HG03097 (cell line): Measurements from ENCODE around the gene DOCK1.
"Not testable (repeated sequence)": the region's sequence is repeated elsewhere in the genome, so short reads cannot be mapped to it uniquely, and the experiment has no call there.

ENCODE experiments used
- ATAC-seq: cut with Tn5 transposase; IDR thresholded peaks from one replicate; pipeline ENCODE4 v1.9.1; 2021; ENCODE audit not compliant: unreplicated experiment, low FRiP score

The DOCK1 gene

DNA sequence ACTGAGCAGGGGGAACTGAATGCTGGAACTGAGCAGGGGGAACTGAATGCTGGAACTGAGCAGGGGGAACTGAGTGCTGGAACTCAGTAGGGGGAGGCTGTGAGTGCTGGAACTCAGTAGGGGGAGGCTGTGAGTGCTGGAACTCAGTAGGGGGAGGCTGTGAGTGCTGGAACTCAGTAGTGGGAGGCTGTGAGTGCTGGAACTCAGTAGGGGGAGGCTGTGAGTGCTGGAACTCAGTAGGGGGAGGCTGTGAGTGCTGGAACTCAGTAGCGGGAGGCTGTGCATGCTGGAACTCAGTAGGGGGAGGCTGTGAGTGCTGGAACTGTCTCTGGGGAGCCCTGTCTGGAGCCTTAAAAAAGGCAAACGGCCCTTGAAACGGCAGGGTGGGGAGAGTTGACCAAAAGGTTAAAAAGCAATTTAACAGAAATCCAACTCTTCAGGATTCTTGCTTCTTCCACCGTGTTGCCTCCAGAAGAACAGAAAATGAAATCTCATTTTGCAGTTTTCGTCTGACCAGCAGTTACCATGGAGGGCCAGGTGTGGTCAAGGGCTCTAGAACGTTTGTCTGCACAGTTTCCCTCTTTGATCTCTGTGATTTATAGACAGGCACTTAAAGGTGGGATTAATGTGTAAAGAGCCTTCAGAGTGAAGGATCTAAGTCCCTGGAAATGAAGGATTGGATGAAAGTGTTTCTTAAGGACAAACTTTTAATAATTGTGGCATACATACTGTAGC lies 19.1 kb downstream of the DOCK1 start:
- no peak for ATAC-seq

- ATAC-seq = no peak
Measured at GRCh38 chr10:126924915-126925300, 19.7 kb downstream of the DOCK1 start.

- ATAC-seq = no peak
Measured at GRCh38 chr10:126926568-126926967, 21.3 kb downstream of the DOCK1 start.

DNA sequence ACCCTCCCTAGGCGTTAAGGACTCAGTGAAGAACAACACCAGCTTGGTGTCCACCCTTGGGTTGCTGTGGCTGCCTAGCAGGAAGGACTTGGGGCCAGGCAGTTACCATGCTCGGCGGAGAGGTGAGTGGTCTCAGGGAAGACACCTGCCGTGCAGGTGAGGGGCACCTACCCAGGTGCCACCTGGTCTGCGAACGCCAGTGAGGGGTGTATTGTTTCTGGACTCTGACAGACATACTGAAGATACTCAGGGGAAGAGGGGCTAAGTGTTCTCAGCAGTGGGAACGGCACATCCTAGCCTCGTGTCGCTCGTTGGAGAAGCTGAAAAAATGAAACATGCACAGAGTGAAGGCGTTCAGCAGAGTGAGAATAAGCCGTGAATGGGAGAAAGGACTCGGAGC lies 22.6 kb downstream of the DOCK1 start:
- no peak for ATAC-seq

DNA sequence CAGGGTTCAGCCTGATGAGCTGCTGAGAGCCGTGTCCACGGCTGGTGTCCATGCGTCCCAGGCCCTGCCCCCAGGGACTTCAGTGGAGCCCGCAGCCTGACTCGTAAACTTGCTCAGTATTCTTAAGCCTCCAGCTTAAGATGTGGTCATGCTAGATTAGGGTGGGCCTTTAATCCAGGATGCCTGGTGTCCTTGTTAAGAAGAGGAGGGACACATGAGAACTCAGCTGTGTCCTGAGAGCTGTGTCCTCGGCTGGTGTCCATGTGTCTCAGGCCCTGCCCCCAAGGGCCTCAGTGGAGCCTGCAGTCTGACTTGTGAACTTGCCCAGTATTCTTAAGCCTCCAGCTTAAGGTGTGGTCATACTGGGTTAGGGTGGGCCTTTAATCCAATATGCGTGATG lies 23.0 kb downstream of the DOCK1 start:
- no peak for ATAC-seq

- ATAC-seq = no peak
Measured at GRCh38 chr10:126929391-126929790, 24.2 kb downstream of the DOCK1 start.

GRCh38 chr10:126930131-126930882 lies 25.1 kb downstream of the DOCK1 start:
- ATAC-seq = no peak

DNA sequence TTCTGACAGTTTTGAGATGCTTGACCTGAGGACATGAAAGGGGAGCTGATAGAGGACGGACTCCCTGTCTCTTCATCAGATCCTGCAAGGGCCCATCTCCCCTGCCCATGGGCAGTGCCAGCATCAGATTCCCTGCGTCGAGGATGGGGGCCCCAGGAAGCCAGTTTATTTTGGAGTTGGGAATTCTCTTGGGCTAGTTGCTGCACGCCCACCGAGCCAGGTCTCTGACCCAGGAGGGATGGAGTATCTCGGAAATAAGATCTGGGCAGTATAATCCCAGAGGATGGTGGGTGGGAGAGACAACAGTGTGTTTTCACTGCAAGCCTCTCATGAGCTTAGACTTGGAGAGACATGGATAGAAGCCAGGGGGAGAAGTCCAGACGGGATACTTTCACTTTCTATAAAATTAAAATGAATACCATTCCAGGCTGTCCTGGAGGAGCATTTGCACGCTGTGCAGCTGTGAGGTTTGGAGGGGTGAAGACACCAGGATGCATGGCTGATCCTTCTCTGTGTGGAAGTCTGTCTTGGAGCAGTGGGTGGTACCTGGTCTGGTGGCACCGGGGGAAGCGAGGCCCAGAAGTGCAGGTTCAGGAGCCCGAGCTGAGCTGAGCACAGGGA lies 25.8 kb downstream of the DOCK1 start:
- no peak for ATAC-seq

DNA sequence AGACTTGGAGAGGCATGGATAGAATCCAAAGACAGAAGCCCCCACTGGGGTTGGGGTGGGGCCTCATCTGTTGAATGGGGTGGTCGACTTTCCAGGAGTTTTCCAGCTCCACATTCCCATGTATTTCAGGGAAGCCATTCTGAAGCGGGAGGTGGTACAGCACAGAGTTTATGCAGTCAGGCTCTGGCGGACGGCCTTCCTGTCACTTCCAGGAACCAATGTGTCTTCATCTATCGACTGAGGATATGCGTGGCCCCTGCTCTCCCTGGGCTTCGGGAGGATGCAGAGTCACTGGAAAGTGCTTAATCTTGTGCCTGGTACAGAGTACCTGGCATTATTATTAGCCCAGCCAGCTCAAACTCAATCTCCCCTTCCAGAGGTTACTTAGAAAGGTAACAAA lies 26.3 kb downstream of the DOCK1 start:
- ATAC-seq = no peak

DNA sequence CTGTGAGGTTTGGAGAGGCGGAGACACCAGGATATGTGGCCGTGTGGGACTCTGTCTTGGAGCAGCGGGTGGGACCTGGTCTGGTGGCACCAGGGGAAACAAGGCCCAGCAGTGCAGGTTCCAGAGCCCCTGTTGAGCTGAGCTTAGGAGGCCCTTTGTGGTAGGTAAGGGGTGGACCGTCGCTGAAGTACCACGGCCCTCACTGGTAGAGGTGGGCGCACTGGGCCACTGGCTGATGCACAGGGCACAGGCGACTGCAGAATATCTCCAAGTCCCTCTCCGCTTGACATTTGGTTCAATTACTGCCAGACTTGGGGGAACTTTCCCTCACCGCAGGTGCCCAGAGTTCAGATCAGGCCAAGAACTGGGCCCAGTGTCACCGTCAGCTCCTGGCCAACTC lies 27.3 kb downstream of the DOCK1 start:
- no peak for ATAC-seq

DNA sequence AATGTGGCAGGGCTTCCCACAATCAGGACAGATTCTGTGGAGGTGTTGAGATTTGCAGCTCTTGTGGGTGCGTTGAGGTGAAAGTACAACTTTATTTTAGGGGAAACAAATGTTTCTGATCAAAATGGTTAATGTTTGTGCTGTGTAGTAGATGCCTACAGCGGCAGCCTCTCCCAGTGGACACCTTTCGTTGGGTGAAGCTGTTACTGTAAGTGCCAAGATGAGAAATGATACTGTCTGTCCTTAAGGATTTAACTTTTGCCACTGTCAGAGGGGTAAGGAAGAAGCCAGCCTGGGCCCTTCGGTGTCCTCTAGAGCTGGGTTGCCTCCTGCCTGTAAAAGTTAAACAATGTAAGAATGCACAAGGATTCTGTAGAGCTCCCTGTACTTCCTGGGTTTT lies 27.9 kb downstream of the DOCK1 start:
- no peak for ATAC-seq

- no peak for ATAC-seq
Measured at GRCh38 chr10:126935263-126935946, 30.2 kb downstream of the DOCK1 start.

GRCh38 chr10:126937026-126937425 lies 31.8 kb downstream of the DOCK1 start:
- ATAC-seq = no peak

- not testable (repeated sequence) for ATAC-seq
Measured at GRCh38 chr10:126938121-126938520, 32.9 kb downstream of the DOCK1 start.

- ATAC-seq = no peak
Measured at GRCh38 chr10:126939706-126940105, 34.5 kb downstream of the DOCK1 start.

GRCh38 chr10:126940670-126941310 lies 35.6 kb downstream of the DOCK1 start:
- ATAC-seq = no peak

DNA sequence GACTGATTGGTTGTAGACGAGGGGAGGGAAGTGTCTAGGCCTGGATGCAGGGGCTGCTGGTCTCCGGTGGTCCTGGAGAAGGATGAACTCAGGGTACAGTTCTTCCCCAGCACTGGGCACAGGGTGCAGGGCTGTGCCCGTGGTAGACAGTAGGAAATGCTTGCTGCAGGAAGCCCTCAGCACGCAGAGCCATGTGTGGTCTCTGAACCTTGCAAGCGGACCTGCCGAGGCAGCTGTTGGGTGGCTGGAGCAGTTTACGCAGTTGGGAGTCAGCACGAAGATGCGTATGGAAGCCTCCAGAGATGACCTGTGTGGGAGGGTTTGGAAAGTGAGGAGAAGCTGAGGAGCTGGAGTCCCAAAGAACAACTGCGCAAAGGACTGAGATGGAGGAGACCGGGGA lies 39.0 kb downstream of the DOCK1 start:
- no peak for ATAC-seq

DNA sequence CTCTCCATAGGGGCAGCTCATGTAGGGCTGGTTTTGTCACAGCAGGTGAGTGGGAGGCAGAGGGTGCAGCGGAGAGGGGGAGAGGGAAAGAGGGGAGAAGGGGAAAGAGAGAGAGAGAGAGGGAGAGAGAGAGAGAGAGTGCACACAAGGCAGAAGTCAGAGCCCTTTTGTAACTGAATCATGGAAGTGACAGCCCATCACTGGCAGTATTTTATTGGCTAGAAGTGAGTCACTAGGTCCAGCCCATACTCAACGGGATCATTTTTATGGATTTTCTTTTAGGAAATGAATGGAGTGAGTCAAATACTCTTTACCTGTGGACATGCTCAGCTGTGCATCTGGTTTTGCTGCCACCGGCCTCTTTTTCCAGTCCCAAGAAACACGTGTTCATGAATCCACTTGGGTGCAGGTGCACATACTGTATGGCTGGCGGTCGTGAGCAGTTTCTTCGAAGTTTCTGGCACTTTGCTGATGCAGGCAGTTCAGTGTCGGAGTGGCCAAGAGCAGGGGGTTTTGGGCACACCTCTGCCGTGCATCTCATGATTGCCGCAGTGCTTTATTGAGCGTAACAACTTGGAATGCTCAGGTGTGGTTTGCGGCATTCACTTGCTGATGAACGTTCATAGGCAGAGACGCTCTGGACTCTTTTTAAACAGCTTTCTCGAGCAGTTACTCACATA lies 40.3 kb downstream of the DOCK1 start:
- ATAC-seq = no peak

DNA sequence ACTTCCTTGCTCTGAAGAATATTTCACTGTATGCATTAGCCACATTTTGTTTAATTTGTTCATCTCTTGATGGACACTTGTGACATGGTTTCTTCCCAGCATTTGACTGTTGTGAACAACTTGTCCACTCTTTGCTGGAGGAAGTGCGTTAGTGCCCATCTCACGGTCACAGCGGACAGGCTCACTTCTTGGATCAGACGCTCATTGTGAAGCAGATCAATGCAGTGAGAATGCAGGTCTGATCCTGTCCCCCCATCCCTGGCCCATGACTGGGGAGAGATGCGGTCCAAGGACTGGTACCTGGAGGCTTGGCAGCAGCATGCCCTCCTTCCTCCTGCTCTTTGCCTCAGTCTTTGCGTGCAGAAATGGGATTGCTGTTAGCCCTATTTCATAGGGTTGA lies 41.5 kb downstream of the DOCK1 start:
- ATAC-seq = no peak
